ENCODE data around the gene RBM18.

- TF ChIP-seq CTCF (IDR thresholded peaks at IDR 0.05) (no peak), POLR2A (IDR thresholded peaks at IDR 0.05) (no peak)
Observed at GRCh38 chr9:122193651-122194050, 71.0 kb downstream of the RBM18 start.

Data from testis (tissue), 2 donors.